HG03159 (cell line): ENCODE measurements around the gene GZMH.
"Not testable (repeated sequence)": the region's sequence is repeated elsewhere in the genome, so short reads cannot be mapped to it uniquely, and the experiment has no call there.

Source experiments
- ATAC-seq: cut with Tn5 transposase; IDR thresholded peaks from one replicate; pipeline ENCODE4 v1.9.1; 2021; ENCODE audit warnings: mild to moderate bottlenecking, moderate library complexity; ENCODE audit not compliant: unreplicated experiment

Gene GZMH

GRCh38 chr14:24595073-24595808, 14.2 kb downstream of the GZMH start:
- no peak for ATAC-seq

- not testable (repeated sequence) for ATAC-seq
These were observed 18.5 kb downstream of the GZMH start for GRCh38 chr14:24591004-24591403.

GRCh38 chr14:24584402-24584801, 25.1 kb downstream of the GZMH start:
- ATAC-seq, result not testable (repeated sequence)

- no peak for ATAC-seq
These were observed 30.9 kb downstream of the GZMH start for GRCh38 chr14:24578558-24578957.

- no peak for ATAC-seq
These were observed 32.7 kb downstream of the GZMH start for GRCh38 chr14:24576771-24577170.

DNA sequence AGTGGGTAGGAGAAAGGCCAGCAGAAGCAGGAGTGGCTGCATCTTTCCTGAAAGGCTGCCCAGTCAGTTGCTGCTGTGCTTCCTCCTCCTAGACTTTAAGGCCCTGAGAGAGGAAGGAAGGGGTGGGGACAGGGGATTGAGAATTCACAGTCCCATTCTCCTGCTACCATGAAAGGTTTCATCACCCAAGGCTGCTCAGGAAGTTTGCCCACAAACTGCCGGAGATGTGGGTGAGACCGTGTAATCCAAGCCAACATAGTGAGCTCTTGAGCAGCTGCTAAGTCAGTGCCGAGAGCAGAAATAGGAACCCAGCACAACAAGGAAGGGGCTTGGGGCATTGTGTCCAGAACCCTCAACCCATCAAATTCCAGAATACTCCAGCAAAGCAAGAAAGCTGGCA, 33.3 kb downstream of the GZMH start, which contains the start of gene CTSG:
Gene CTSG (minus strand): TSS at position 69 of the 400 bp plus-strand sequence. CDS start 27 bp downstream, at position 42.
- no peak for ATAC-seq

DNA sequence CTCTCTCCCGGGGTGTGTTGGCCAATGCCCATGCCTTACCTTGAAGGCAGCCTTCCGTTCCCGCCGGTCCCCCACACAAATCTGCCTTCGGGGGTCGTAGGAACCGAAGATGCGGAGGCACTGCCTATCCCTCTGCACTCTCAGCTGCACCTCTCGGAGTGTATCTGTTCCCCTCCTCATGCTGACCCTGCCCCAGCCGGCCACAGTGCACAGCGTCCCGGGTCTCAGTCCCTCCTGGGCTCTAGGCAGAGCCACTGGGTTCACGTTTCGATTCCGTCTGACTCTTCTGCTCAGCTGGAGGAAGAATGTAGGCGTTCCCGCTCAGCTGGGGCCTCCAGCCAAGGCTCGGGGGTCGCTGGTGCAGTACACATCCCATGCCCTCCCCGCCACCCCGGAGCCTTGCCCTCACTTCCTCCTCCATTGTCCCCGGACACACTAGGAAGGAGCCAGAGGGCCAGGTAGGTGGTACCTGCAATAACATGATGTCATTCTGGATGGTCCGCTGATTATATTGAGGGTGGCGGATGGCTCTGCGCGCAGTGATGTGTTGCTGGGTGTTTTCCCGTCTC, 35.2 kb downstream of the GZMH start:
- no peak for ATAC-seq

DNA sequence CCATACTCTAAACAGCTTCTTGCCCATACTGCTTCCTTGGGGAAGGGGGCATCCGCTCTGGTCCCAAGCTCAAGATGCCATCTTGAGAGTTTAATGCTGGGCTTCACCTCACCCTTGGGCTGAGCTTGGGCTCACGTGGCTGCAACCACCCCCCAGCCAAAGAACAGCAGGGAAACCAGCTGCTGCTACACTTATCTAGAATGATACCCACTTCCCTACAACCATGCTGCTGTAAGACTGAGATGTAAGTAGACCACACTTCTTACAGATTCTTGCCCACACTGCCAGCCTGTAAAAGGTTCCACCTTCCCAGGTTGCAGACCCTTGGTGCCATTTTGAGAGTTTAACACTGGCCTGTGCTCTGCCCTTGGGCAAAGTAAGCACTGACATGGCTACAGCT, 43.2 kb downstream of the GZMH start:
- no peak for ATAC-seq

DNA sequence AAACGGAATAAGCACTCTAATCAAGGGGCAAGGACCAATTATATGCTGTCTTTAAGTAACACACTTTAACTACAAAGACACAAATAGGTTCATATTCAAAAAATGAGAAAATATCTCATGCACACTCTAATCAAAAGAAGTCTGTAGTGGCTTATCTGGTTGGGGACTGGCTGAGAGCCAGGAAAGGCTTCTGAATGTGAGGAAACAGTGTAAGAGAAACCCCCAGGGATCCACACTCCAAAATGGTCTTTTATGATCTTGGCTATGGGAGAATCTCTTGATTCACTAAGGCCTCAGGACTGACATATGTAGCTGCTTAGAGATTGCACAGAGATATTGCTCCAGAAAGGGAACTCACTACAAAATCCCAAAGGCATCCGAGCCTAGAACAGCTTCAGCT, 43.7 kb downstream of the GZMH start:
- ATAC-seq, result no peak

- ATAC-seq, result no peak
These were observed 46.0 kb downstream of the GZMH start for GRCh38 chr14:24563505-24563904.

DNA sequence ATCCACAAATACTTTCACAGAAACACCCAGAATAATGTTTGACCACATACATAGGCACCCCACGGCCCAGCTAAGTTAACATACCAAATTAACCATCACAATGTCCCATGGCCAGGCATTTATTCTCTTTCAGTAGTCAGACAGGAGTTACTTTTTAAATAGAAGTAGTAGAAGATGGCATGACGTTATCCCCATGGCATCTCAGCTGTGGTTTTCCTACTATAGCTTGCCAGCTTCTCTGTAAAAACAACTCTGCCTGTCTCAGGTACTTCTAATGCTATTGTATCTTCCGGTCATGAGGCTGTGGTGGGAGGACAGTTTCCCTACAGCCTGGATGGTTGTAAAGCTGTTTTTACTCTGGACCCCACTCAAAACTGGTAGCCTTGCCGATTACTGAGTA, 52.7 kb downstream of the GZMH start:
- ATAC-seq, result no peak
